HG03175 (cell line): ENCODE data around the gene GJB4.

Experiments
- ATAC-seq: cut with Tn5 transposase; IDR thresholded peaks from one replicate; pipeline ENCODE4 v1.9.1; 2021; ENCODE audit warnings: mild to moderate bottlenecking, moderate library complexity; ENCODE audit not compliant: unreplicated experiment

GJB4 gene

GRCh38 chr1:34777519-34778321 lies 18.2 kb downstream of the GJB4 start:
- ATAC-seq = no peak

DNA sequence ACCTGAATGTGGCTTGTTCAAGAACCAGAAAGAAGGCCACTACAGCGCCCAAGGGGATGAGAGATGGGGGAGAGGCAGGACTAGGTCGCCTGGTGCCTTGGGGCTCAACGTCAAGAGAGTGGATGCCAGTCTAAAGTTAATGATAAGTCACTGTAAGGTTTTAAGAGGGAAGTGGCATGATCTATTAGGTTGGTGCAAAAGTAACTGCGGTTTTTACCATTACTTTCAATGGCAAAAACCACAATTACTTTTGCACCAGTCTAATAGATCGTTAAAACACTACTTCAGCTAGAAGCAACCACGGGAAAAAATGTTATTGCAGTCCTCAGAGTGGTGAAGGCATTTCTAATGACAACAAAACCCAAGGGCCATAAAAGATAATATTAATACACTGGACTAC lies 18.8 kb downstream of the GJB4 start:
- ATAC-seq = no peak

DNA sequence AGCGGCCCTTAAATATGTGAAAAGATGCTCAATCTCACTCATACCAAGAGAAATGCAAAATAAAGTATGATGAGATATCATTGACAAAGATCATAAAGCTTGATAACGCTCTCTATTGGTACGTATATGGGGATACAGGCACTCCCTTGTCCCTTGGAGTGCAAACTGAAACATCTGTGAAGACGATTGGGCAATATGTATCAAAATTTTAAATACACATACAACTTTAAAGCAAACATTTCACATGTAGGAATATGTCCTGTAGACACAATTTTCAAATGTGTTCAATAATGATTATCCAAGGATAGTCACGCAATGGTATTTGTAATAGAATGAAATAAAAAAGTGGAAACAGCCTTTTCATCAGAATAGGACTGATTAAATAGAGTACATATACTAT lies 19.5 kb downstream of the GJB4 start:
- no peak for ATAC-seq

- ATAC-seq = no peak
These were observed 20.0 kb downstream of the GJB4 start for GRCh38 chr1:34779526-34779925.

GRCh38 chr1:34779962-34780361 lies 20.4 kb downstream of the GJB4 start:
- no peak for ATAC-seq

GRCh38 chr1:34780528-34780927 lies 21.0 kb downstream of the GJB4 start:
- no peak for ATAC-seq

GRCh38 chr1:34781071-34781843 lies 21.7 kb downstream of the GJB4 start, which contains the start of gene GJB3:
Gene GJB3 (plus strand): TSS chr1:34781214. CDS start chr1:34784763, 3,549 bp downstream.
- no peak for ATAC-seq

DNA sequence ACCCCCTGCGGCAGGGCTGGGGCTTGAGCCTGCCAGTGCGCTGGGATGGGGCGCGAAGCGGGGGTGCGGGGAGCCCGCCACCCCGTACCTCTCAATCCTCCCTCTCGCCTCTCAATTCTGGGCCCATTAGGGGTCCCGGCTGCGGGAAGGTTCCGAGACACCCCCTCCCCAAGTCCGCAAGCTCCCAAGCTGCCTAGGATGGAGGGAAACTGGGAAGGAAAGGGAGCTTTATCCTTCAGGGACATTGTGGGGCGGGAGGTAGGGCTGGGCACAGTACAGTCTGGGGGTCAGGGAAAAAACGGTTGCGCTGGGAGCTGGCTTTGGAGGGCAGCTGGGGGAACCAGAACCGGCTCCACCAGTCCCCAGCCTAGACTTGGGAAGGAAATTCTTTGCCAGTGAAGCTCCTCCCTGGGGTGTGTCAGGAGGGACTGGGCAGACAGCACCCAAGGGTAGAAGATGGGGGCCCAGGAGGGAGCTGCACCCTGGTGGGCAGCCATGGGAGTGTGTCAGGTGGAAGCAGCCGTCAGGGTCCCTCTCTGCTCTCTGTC lies 22.4 kb downstream of the GJB4 start:
- ATAC-seq = no peak

GRCh38 chr1:34784751-34785221 lies 25.2 kb downstream of the GJB4 start:
- no peak for ATAC-seq

- ATAC-seq = no peak
These were observed 25.8 kb downstream of the GJB4 start for GRCh38 chr1:34785231-34785874.

- no peak for ATAC-seq
These were observed 26.4 kb downstream of the GJB4 start for GRCh38 chr1:34785875-34786470.

- ATAC-seq = no peak
These were observed 27.2 kb downstream of the GJB4 start for GRCh38 chr1:34786521-34787325.

GRCh38 chr1:34787461-34788420 lies 28.2 kb downstream of the GJB4 start:
- ATAC-seq = no peak

DNA sequence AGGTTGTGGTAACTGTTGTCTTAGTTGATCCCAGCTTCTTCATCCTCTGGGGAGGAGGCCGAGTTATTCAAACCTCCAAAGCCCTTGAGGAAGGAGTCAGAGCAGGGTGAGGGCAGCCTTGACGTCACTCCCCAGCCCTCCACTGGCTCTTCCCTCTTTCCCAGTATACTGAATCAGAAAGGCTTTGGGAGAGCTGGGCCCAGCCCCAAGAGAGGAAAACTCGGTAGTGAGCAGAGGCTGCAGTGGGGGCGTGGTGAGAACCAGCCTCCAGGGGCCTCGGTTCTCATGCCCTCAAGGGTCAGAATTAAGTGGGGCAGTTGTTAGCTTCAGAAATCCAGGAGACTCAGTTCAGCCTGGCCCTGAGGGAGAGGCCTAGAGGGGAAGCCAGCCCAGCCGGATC lies 31.4 kb downstream of the GJB4 start:
- ATAC-seq = no peak

DNA sequence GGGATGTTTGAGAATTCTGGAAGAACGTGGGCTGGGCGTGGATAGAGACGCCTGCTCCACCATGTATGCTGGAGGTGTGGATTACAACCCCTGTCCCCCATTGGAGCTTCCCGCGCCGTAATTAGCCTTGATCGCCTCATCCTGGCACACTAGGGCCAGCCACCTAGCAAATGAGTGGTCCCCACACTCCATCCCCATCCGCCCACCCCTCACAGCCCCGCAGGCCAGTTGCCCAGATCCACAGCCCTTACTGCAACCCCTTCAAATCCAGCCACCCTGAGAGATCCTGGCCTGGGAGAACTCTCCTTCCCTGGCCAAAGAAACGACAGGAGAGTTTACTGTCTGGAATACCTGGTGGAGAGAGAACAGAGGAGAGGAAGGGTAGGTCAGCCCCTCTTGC lies 32.9 kb downstream of the GJB4 start:
- ATAC-seq = no peak

DNA sequence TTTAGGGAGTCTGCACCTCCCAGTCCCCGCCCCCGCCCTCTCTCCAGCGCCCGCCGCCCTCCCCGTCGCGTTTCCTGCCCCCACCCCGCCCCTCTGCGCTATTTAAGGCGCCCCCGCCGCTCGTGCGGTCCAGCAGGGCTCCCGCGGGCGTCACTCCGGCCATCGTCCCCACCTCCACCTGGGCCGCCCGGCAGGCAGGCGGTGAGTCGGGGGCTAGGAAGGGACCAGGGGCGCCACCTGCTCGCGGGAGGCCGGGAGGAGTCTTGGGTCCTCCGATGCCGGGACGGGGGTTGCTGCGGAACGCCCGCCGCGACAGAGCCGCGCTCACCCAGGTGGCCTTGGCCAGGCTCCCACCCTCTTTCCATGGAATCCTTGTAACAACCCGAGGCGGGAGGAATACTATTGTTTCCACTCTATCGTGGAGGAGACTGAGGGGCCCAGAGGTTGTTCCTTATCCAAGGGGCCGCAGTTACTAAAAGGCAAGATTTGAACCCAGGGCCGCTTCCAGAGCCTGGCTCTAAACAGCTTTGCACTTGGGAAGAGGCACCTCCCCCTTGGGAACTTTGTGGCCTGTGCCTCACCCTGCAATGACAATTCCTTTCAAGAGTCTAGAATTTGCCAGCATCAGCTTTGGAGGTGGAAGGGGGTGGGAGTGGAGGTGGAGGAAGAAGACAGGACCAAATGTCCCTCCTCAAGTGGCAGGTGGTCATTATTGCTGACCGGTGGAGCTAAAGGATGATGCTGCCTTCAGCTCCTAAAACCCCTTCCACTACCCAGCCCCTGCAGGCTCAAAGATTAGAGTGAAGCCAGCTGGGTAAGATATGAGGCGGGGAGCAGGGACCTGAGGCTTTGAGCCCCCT lies 33.6 kb downstream of the GJB4 start, which contains the start of gene GJA4:
TSS of gene GJA4 (plus strand) at position 132 of the 860 bp plus-strand sequence. CDS start 1,215 bp downstream, outside the sequence.
- ATAC-seq = no peak

GRCh38 chr1:34794001-34794789 lies 34.7 kb downstream of the GJB4 start:
- ATAC-seq = no peak
